ENCODE measurements around the gene ZMYND11.

Gene ZMYND11

DNA sequence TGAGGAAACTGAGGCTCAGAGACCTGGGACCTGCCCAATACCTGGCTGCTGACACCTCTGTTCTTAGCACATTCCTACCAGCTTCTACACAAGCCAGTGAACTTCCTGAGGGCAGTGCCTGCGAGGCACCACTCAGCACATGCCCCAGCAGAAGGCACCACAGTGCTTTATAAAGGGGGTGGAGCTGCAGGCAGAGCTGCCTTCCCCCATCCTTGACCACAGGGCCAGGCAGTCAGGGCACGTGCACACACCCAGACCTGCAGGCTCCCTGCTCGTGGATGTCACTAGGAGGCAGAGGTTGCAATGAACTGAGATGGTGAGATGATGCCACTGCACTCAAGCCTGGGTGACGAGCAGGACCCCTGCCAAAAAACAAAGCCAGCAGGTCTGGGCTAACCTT is 47.0 kb upstream of the ZMYND11 start:
- TF ChIP-seq EZH2 (IDR thresholded peaks at IDR 0.05; ENCODE audit: borderline replicate concordance, low read length) (no peak), CTCF (IDR thresholded peaks at IDR 0.05; ENCODE audit: low read length) (no peak)
- Histone ChIP-seq H3K4me3 (ENCODE audit: low read depth, low read length, poor library complexity, severe bottlenecking) (no peak overlapping the region), H3K27me3 (ENCODE audit: insufficient read depth, low read length) (no peaks in the 10 kb centered on the region), H2AFZ (ENCODE audit: low read length) (no peak overlapping the region), H3K79me2 (ENCODE audit: insufficient read depth, low read length) (no peaks in the 10 kb centered on the region), H3K9me3 (ENCODE audit: low read length) (no peaks in the 10 kb centered on the region), H3F3A (ENCODE audit: insufficient read depth, low read length) (no peaks in the 10 kb centered on the region), H3K27ac (ENCODE audit: low read depth, low read length, poor library complexity, severe bottlenecking) (no peak overlapping the region), H3K9me2 (ENCODE audit: low read depth, low read length) (no peaks in the 10 kb centered on the region), H3K4me2 (ENCODE audit: low read length) (no peak overlapping the region), H3K36me3 (ENCODE audit: insufficient read depth, low read length) (no peaks in the 10 kb centered on the region), H3K9ac (ENCODE audit: low read length) (no peak overlapping the region), H4K20me1 (ENCODE audit: insufficient read depth, low read length) (no peaks in the 10 kb centered on the region), H3K4me1 (ENCODE audit: insufficient read depth, low read length, severe bottlenecking) (no peaks in the 10 kb centered on the region)

DNA sequence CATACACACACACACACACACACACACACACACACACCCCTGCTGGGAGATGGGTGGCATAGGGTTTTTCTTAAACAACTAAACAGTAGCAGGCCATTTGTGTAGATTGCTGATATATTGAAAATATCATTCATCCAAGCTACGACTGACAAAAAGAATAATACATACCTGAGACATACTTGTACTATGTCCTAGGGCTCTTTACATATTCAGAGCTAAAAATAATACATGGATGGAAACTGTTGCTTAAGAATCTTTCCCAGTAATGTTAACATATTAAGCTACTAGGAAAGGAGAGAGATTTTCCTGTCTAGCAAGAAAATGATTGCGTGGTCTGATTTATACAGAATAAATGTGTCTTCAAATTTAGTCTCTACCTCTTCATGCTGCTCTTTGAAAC is 46.0 kb upstream of the ZMYND11 start:
- H3K4me3 ChIP-seq (ENCODE audit: low read depth, low read length, poor library complexity, severe bottlenecking) = no peak overlapping the region
- H3K4me1 ChIP-seq (ENCODE audit: insufficient read depth, low read length, severe bottlenecking) = no peaks in the 10 kb centered on the region
- no peak overlapping the region for H2AFZ ChIP-seq (ENCODE audit: low read length)
- H3K79me2 ChIP-seq (ENCODE audit: insufficient read depth, low read length) = no peaks in the 10 kb centered on the region
- TF ChIP-seq CTCF (IDR thresholded peaks at IDR 0.05; ENCODE audit: low read length) (no peak), EZH2 (IDR thresholded peaks at IDR 0.05; ENCODE audit: borderline replicate concordance, low read length) (no peak)
- no peak overlapping the region for H3K9ac ChIP-seq (ENCODE audit: low read length)
- H3K4me2 ChIP-seq (ENCODE audit: low read length) = no peak overlapping the region
- no peak overlapping the region for H3K27ac ChIP-seq (ENCODE audit: low read depth, low read length, poor library complexity, severe bottlenecking)
- H3K27me3 ChIP-seq (ENCODE audit: insufficient read depth, low read length) = no peaks in the 10 kb centered on the region
- no peaks in the 10 kb centered on the region for H3K9me3 ChIP-seq (ENCODE audit: low read length)
- H3F3A ChIP-seq (ENCODE audit: insufficient read depth, low read length) = no peaks in the 10 kb centered on the region
- no peaks in the 10 kb centered on the region for H4K20me1 ChIP-seq (ENCODE audit: insufficient read depth, low read length)
- H3K9me2 ChIP-seq (ENCODE audit: low read depth, low read length) = no peaks in the 10 kb centered on the region
- no peaks in the 10 kb centered on the region for H3K36me3 ChIP-seq (ENCODE audit: insufficient read depth, low read length)

- H2AFZ ChIP-seq (ENCODE audit: low read length) = no peak overlapping the region
- no peak for TF ChIP-seq EZH2 (IDR thresholded peaks at IDR 0.05; ENCODE audit: borderline replicate concordance, low read length)
- no peak for TF ChIP-seq CTCF (IDR thresholded peaks at IDR 0.05; ENCODE audit: low read length)
- H3K79me2 ChIP-seq (ENCODE audit: insufficient read depth, low read length) = no peaks in the 10 kb centered on the region
- H3K27me3 ChIP-seq (ENCODE audit: insufficient read depth, low read length) = no peaks in the 10 kb centered on the region
- H3K9me3 ChIP-seq (ENCODE audit: low read length) = no peaks in the 10 kb centered on the region
- H3K36me3 ChIP-seq (ENCODE audit: insufficient read depth, low read length) = no peaks in the 10 kb centered on the region
- no peaks in the 10 kb centered on the region for H3F3A ChIP-seq (ENCODE audit: insufficient read depth, low read length)
- H3K4me2 ChIP-seq (ENCODE audit: low read length) = no peak overlapping the region
- no peak overlapping the region for H3K4me3 ChIP-seq (ENCODE audit: low read depth, low read length, poor library complexity, severe bottlenecking)
- H3K9me2 ChIP-seq (ENCODE audit: low read depth, low read length) = no peaks in the 10 kb centered on the region
- no peak overlapping the region for H3K27ac ChIP-seq (ENCODE audit: low read depth, low read length, poor library complexity, severe bottlenecking)
- no peaks in the 10 kb centered on the region for H3K4me1 ChIP-seq (ENCODE audit: insufficient read depth, low read length, severe bottlenecking)
- no peak overlapping the region for H3K9ac ChIP-seq (ENCODE audit: low read length)
- no peaks in the 10 kb centered on the region for H4K20me1 ChIP-seq (ENCODE audit: insufficient read depth, low read length)
Measured at GRCh38 chr10:90161-90560, 45.1 kb upstream of the ZMYND11 start.

Measured in OCI-LY1 (cell line).